Mesodermal cell (in vitro differentiated cells): Measurements from ENCODE around the gene SPAG9.
A peak's percentile ranks its signal among the peaks of the same experiment; 100 is the strongest.
"Not testable (repeated sequence)": the region's sequence is repeated elsewhere in the genome, so short reads cannot be mapped to it uniquely, and the experiment has no call there.

ENCODE experiments used
- H3K27ac ChIP-seq: 2 replicates; pipeline ENCODE4 v1.7.0; 2013; ENCODE audit warnings: mild to moderate bottlenecking, low read depth, low read length, moderate library complexity; ENCODE audit not compliant: severe bottlenecking
- H3K36me3 ChIP-seq: 2 replicates; pipeline ENCODE4 v1.7.1; 2013; ENCODE audit warnings: mild to moderate bottlenecking, low read length, moderate library complexity; ENCODE audit not compliant: control insufficient read depth, insufficient read depth
- H3K4me1 ChIP-seq: one replicate; pipeline ENCODE4 v1.7.1; 2013; ENCODE audit warnings: mild to moderate bottlenecking, low read length; ENCODE audit not compliant: insufficient read depth, control insufficient read depth, poor library complexity, severe bottlenecking
- H3K4me3 ChIP-seq: 2 replicates; pipeline ENCODE4 v1.7.0; 2013; ENCODE audit warnings: low read length, control low read depth, mild to moderate bottlenecking; ENCODE audit not compliant: insufficient read depth, poor library complexity, severe bottlenecking; ENCODE audit errors: extremely low read depth
- H3K9me3 ChIP-seq: 2 replicates; pipeline ENCODE4 v1.7.1; 2013; ENCODE audit warnings: mild to moderate bottlenecking, low read length, moderate library complexity; ENCODE audit not compliant: control insufficient read depth
- WGBS, 2 experiments: methylation state at CpG; one replicate each; pipeline ENCODE4 v1.1.5; 2013; ENCODE audit warnings: missing lambda C conversion rate in 2 of 2; ENCODE audit not compliant: insufficient coverage in 2 of 2; 5-methylcytosine and 5-hydroxymethylcytosine counted together

SPAG9 gene

GRCh38 chr17:51083364-51083763 is 37.3 kb downstream of the SPAG9 start:
- H3K36me3 ChIP-seq = peaks cover 14% of the 10 kb centered on the region
- H3K27ac ChIP-seq, H3K4me3 ChIP-seq, H3K4me1 ChIP-seq, H3K9me3 ChIP-seq: not testable (repeated sequence)
- 100% methylated on average over 1 of the region's 7 CpGs; no CpG with 5 or more reads in 1 of the 2 experiments for WGBS, 2 experiments

GRCh38 chr17:51079049-51079448 is 41.6 kb downstream of the SPAG9 start:
- 77 to 95% methylated on average over 3 to 4 of the region's 5 CpGs for WGBS, 2 experiments
- H3K36me3 ChIP-seq = peaks cover 36% of the 10 kb centered on the region
- H3K4me1 ChIP-seq = no peaks in the 10 kb centered on the region

GRCh38 chr17:51078009-51078592 is 42.6 kb downstream of the SPAG9 start:
- whole genome bisulfite sequencing, 2 experiments = 94 to 97% methylated on average over 4 to 5 of the region's 5 CpGs
- Histone ChIP-seq H3K27ac (no peak overlapping the region), H3K4me3 (no peak overlapping the region), H3K36me3 (peaks cover 40% of the 10 kb centered on the region), H3K9me3 (no peaks in the 10 kb centered on the region), H3K4me1 (no peaks in the 10 kb centered on the region)

More at GRCh38 chr17:51079049-51079448, 41.6 kb downstream of the SPAG9 start:
- H3K9me3 ChIP-seq = no peaks in the 10 kb centered on the region
- H3K27ac ChIP-seq = no peak overlapping the region
- no peak overlapping the region for H3K4me3 ChIP-seq

GRCh38 chr17:51076821-51077220 is 43.8 kb downstream of the SPAG9 start:
- Histone ChIP-seq H3K4me1 (no peaks in the 10 kb centered on the region), H3K9me3 (no peaks in the 10 kb centered on the region), H3K4me3 (no peak overlapping the region), H3K27ac (no peak overlapping the region), H3K36me3 (peaks cover 40% of the 10 kb centered on the region)
- 96 to 100% methylated on average over 3 of the region's 3 CpGs for WGBS, 2 experiments

- Histone ChIP-seq H3K9me3 (no peaks in the 10 kb centered on the region), H3K36me3 (peaks cover 9% of the 10 kb centered on the region), H3K4me1 (no peaks in the 10 kb centered on the region), H3K27ac (no peak overlapping the region), H3K4me3 (no peak overlapping the region)
These were observed 49.1 kb downstream of the SPAG9 start for GRCh38 chr17:51071556-51071955.

GRCh38 chr17:51065466-51065865 is 55.2 kb downstream of the SPAG9 start:
- H3K4me3 ChIP-seq = no peak overlapping the region
- H3K9me3 ChIP-seq = no peaks in the 10 kb centered on the region
- H3K4me1 ChIP-seq = no peaks in the 10 kb centered on the region
- no peak overlapping the region for H3K27ac ChIP-seq
- no peaks in the 10 kb centered on the region for H3K36me3 ChIP-seq
- no CpG with 5 or more reads among the region's 1 CpG for WGBS, 2 experiments

GRCh38 chr17:51064061-51064735 is 56.5 kb downstream of the SPAG9 start:
- no peaks in the 10 kb centered on the region for H3K9me3 ChIP-seq
- no CpG with 5 or more reads among the region's 1 CpG for WGBS, 2 experiments
- no peak overlapping the region for H3K4me3 ChIP-seq
- no peak overlapping the region for H3K27ac ChIP-seq
- H3K36me3 ChIP-seq = no peaks in the 10 kb centered on the region
- no peaks in the 10 kb centered on the region for H3K4me1 ChIP-seq

GRCh38 chr17:51060396-51060795 is 60.3 kb downstream of the SPAG9 start:
- H3K4me1 ChIP-seq = peaks cover 7% of the 10 kb centered on the region
- no peak overlapping the region for H3K4me3 ChIP-seq
- no peaks in the 10 kb centered on the region for H3K9me3 ChIP-seq
- WGBS, 2 experiments = 92 to 98% methylated on average over 2 to 4 of the region's 5 CpGs
- no peak overlapping the region for H3K27ac ChIP-seq
- H3K36me3 ChIP-seq = no peaks in the 10 kb centered on the region

GRCh38 chr17:51059781-51060180 is 60.9 kb downstream of the SPAG9 start:
- 100% methylated on average over 1 of the region's 2 CpGs; no CpG with 5 or more reads in 1 of the 2 experiments for WGBS, 2 experiments
- H3K27ac ChIP-seq = no peak overlapping the region

GRCh38 chr17:51057534-51057933 is 63.1 kb downstream of the SPAG9 start:
- peak overlapping the region; percentile 74 for H3K27ac ChIP-seq
- peaks cover 7% of the 10 kb centered on the region for H3K4me1 ChIP-seq
- peaks cover 6% of the 10 kb centered on the region for H3K36me3 ChIP-seq
- H3K4me3 ChIP-seq = no peak overlapping the region
- no peaks in the 10 kb centered on the region for H3K9me3 ChIP-seq
- no CpG with 5 or more reads among the region's 3 CpGs for WGBS, 2 experiments

More at GRCh38 chr17:51059781-51060180, 60.9 kb downstream of the SPAG9 start:
- Histone ChIP-seq H3K4me3 (no peak overlapping the region), H3K9me3 (no peaks in the 10 kb centered on the region), H3K36me3 (peaks cover 4% of the 10 kb centered on the region), H3K4me1 (peaks cover 7% of the 10 kb centered on the region)

GRCh38 chr17:51056813-51057510 is 63.7 kb downstream of the SPAG9 start:
- peaks cover 6% of the 10 kb centered on the region for H3K36me3 ChIP-seq
- no peak overlapping the region for H3K4me3 ChIP-seq
- 60 to 71% methylated on average over 1 of the region's 1 CpG for WGBS, 2 experiments
- peaks cover 7% of the 10 kb centered on the region for H3K4me1 ChIP-seq
- peak overlapping the region; percentile 74 for H3K27ac ChIP-seq
- H3K9me3 ChIP-seq = no peaks in the 10 kb centered on the region
